ENCODE results near the gene AKAP1. TPM values are rescaled to one million over a fixed set of nuclear protein-coding genes. Genes with fewer than 3 reads are reported as not detected.
A peak's percentile ranks its signal among the peaks of the same experiment; 100 is the strongest.

AKAP1 gene
- total RNA-seq, 2 experiments from 2014 or later: 21.4 to 23.8 TPM

- H3K4me3 Mint-ChIP-seq: no peak overlapping the region
- POLR2A ChIA-PET: no interaction called here
- H3K36me3 Mint-ChIP-seq: peaks cover 5% of the 10 kb centered on the region
- ATAC-seq (ENCODE audit: low read depth): no peak
- peaks cover 1% of the 10 kb centered on the region for H3K4me1 Mint-ChIP-seq
- DNase-seq: no peak
- H3K27ac Mint-ChIP-seq: no peak overlapping the region
- H3K27me3 Mint-ChIP-seq: no peaks in the 10 kb centered on the region
- H3K9me3 Mint-ChIP-seq: no peaks in the 10 kb centered on the region
These were observed 30.3 kb downstream of the AKAP1 start for GRCh38 chr17:57115377-57115776.

GRCh38 chr17:57115916-57116315, 30.9 kb downstream of the AKAP1 start:
- no peak overlapping the region for H3K27ac Mint-ChIP-seq
- no peaks in the 10 kb centered on the region for H3K4me1 Mint-ChIP-seq
- H3K9me3 Mint-ChIP-seq: no peaks in the 10 kb centered on the region
- no peak for ATAC-seq (ENCODE audit: low read depth)
- H3K4me3 Mint-ChIP-seq: no peak overlapping the region
- H3K36me3 Mint-ChIP-seq: peaks cover 5% of the 10 kb centered on the region
- H3K27me3 Mint-ChIP-seq: no peaks in the 10 kb centered on the region
- DNase-seq: no peak
- POLR2A ChIA-PET: no interaction called here

GRCh38 chr17:57117798-57118197, 32.8 kb downstream of the AKAP1 start:
- DNase-seq (no peak), ATAC-seq (ENCODE audit: low read depth) (no peak)
- Mint-ChIP-seq H3K36me3 (peaks cover 5% of the 10 kb centered on the region), H3K27me3 (no peaks in the 10 kb centered on the region), H3K27ac (no peak overlapping the region), H3K9me3 (no peaks in the 10 kb centered on the region), H3K4me3 (no peak overlapping the region), H3K4me1 (no peaks in the 10 kb centered on the region)
- POLR2A ChIA-PET: no interaction called here

GRCh38 chr17:57120814-57121213, 35.8 kb downstream of the AKAP1 start:
- Mint-ChIP-seq H3K27me3 (no peaks in the 10 kb centered on the region), H3K4me3 (no peak overlapping the region), H3K4me1 (no peaks in the 10 kb centered on the region), H3K27ac (no peak overlapping the region), H3K9me3 (no peaks in the 10 kb centered on the region), H3K36me3 (peaks cover 6% of the 10 kb centered on the region)
- no peak for ATAC-seq (ENCODE audit: low read depth)
- POLR2A ChIA-PET: no interaction called here
- no peak for DNase-seq

- no peak for DNase-seq
- Mint-ChIP-seq H3K27ac (no peak overlapping the region), H3K4me3 (no peak overlapping the region), H3K9me3 (no peaks in the 10 kb centered on the region), H3K27me3 (no peaks in the 10 kb centered on the region), H3K4me1 (peaks cover 2% of the 10 kb centered on the region), H3K36me3 (peaks cover 8% of the 10 kb centered on the region)
- POLR2A ChIA-PET: interaction anchor here (1.2 kb wide), 1 partner anchor 545 kb away, joined by 4 read pairs; no protein-coding TSS in a partner anchor
- ATAC-seq (ENCODE audit: low read depth): no peak
These were observed 36.4 kb downstream of the AKAP1 start for GRCh38 chr17:57121308-57122042.

GRCh38 chr17:57124053-57124452, 39.0 kb downstream of the AKAP1 start:
- POLR2A ChIA-PET: no interaction called here
- ATAC-seq (ENCODE audit: low read depth) (no peak), DNase-seq (no peak)
- Mint-ChIP-seq H3K27me3 (no peaks in the 10 kb centered on the region), H3K4me1 (peaks cover 2% of the 10 kb centered on the region), H3K9me3 (no peaks in the 10 kb centered on the region), H3K4me3 (no peak overlapping the region), H3K36me3 (peaks cover 4% of the 10 kb centered on the region), H3K27ac (no peak overlapping the region)

GRCh38 chr17:57125406-57125805, 40.4 kb downstream of the AKAP1 start:
- no peak overlapping the region for H3K27ac Mint-ChIP-seq
- ATAC-seq (ENCODE audit: low read depth) (no peak), DNase-seq (no peak)
- no peak overlapping the region for H3K4me3 Mint-ChIP-seq
- peaks cover 2% of the 10 kb centered on the region for H3K4me1 Mint-ChIP-seq
- no peaks in the 10 kb centered on the region for H3K27me3 Mint-ChIP-seq
- no peaks in the 10 kb centered on the region for H3K9me3 Mint-ChIP-seq
- POLR2A ChIA-PET: no interaction called here
- peaks cover 4% of the 10 kb centered on the region for H3K36me3 Mint-ChIP-seq

- POLR2A ChIA-PET: no interaction called here
These were observed 40.8 kb downstream of the AKAP1 start for GRCh38 chr17:57125866-57126265.

GRCh38 chr17:57130708-57131461, 45.8 kb downstream of the AKAP1 start:
- POLR2A ChIA-PET: no interaction called here
- H3K4me1 Mint-ChIP-seq: peaks cover 9% of the 10 kb centered on the region
- peak overlapping the region; percentile 56 for H3K4me3 Mint-ChIP-seq

More at GRCh38 chr17:57125866-57126265, 40.8 kb downstream of the AKAP1 start:
- H3K4me1 Mint-ChIP-seq: peaks cover 3% of the 10 kb centered on the region
- peaks cover 4% of the 10 kb centered on the region for H3K36me3 Mint-ChIP-seq
- H3K27me3 Mint-ChIP-seq: no peaks in the 10 kb centered on the region
- no peaks in the 10 kb centered on the region for H3K9me3 Mint-ChIP-seq
- DNase-seq: no peak
- ATAC-seq (ENCODE audit: low read depth): no peak
- H3K4me3 Mint-ChIP-seq: no peak overlapping the region
- no peak overlapping the region for H3K27ac Mint-ChIP-seq

GRCh38 chr17:57132663-57133062, 47.6 kb downstream of the AKAP1 start:
- Mint-ChIP-seq H3K9me3 (no peaks in the 10 kb centered on the region), H3K27ac (no peak overlapping the region), H3K27me3 (no peaks in the 10 kb centered on the region), H3K36me3 (no peaks in the 10 kb centered on the region), H3K4me3 (no peak overlapping the region), H3K4me1 (peaks cover 12% of the 10 kb centered on the region)
- POLR2A ChIA-PET: no interaction called here
- DNase-seq (no peak), ATAC-seq (ENCODE audit: low read depth) (no peak)

More at GRCh38 chr17:57130708-57131461, 45.8 kb downstream of the AKAP1 start:
- Mint-ChIP-seq H3K9me3 (no peaks in the 10 kb centered on the region), H3K27ac (no peak overlapping the region), H3K36me3 (peaks cover 2% of the 10 kb centered on the region), H3K27me3 (no peaks in the 10 kb centered on the region)
- ATAC-seq (ENCODE audit: low read depth) (peak; percentile 83), DNase-seq (peak; percentile 75)

- Mint-ChIP-seq H3K36me3 (no peaks in the 10 kb centered on the region), H3K27me3 (peaks cover 2% of the 10 kb centered on the region), H3K4me1 (peaks cover 12% of the 10 kb centered on the region), H3K27ac (no peak overlapping the region), H3K4me3 (no peak overlapping the region), H3K9me3 (no peaks in the 10 kb centered on the region)
- ATAC-seq (ENCODE audit: low read depth): no peak
- no peak for DNase-seq
- POLR2A ChIA-PET: no interaction called here
These were observed 48.4 kb downstream of the AKAP1 start for GRCh38 chr17:57133486-57133885.

- POLR2A ChIA-PET: no interaction called here
These were observed 50.2 kb downstream of the AKAP1 start for GRCh38 chr17:57135026-57135788.

GRCh38 chr17:57135789-57136291, 50.8 kb downstream of the AKAP1 start:
- H3K27me3 Mint-ChIP-seq: peaks cover 4% of the 10 kb centered on the region
- H3K9me3 Mint-ChIP-seq: peaks cover 1% of the 10 kb centered on the region
- POLR2A ChIA-PET: no interaction called here
- peaks cover 11% of the 10 kb centered on the region for H3K4me1 Mint-ChIP-seq
- H3K36me3 Mint-ChIP-seq: no peaks in the 10 kb centered on the region
- ATAC-seq (ENCODE audit: low read depth) (no peak), DNase-seq (no peak)
- H3K4me3 Mint-ChIP-seq: no peak overlapping the region
- H3K27ac Mint-ChIP-seq: no peak overlapping the region

More at GRCh38 chr17:57135026-57135788, 50.2 kb downstream of the AKAP1 start:
- Mint-ChIP-seq H3K4me3 (no peak overlapping the region), H3K36me3 (no peaks in the 10 kb centered on the region), H3K27me3 (peaks cover 3% of the 10 kb centered on the region), H3K27ac (no peak overlapping the region), H3K4me1 (peaks cover 12% of the 10 kb centered on the region), H3K9me3 (peaks cover 1% of the 10 kb centered on the region)
- DNase-seq (no peak), ATAC-seq (ENCODE audit: low read depth) (no peak)

Measured in activated naive CD8-positive, alpha-beta T cell treated with anti-CD3 and anti-CD28 coated beads, Interleukin-2, amount 10 ng/mL, durations not matched to agents 7 days and 5 days (primary cell).